Choroid plexus epithelial cell (primary cell): ENCODE measurements around the gene PHF21B.

Source experiments
- DNase-seq: peaks from one replicate; pipeline ENCODE4 v3.0.0-alpha.2; 2010; ENCODE audit warnings: low read depth
- H3K4me3 ChIP-seq: 2 replicates; pipeline ENCODE4 v1.5.1; 2011; ENCODE audit warnings: low read depth, mild to moderate bottlenecking, control low read depth, low read length, moderate library complexity
- TF ChIP-seq, protein P1 (sequence below): conservative IDR thresholded peaks from 2 replicates; pipeline ENCODE4 v1.5.1; 2011; ENCODE audit warnings: low read depth, mild to moderate bottlenecking, control low read depth, inconsistent platforms, low read length, moderate library complexity

The PHF21B gene

DNA sequence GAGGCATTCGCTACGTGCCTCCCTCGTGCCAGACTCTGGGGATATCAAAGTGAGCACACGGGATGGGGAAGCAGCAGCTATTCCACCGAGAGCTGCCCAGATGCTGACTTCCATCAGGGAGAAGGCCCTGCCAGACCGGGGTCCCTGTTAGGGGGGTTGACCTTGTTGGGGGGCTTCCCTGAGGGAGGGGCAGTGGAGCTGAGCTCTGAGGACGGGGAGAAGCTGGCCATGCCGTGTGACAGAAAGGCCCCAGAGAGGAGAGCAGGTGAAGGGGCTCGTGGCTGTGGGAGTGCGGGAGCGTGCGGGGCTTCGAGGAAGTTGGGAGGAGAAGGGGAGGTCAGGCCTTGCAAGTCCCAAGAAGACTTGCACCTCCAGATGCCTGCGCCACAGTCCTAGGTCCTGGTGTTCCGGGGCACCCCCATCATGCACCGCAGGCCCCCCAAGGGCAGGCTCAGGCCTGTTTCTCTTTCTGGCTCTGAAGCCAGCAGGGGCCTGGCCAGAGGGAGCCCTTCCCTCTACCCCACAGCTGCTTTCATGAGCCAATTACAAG is 163.0 kb downstream of the PHF21B start:
- H3K4me3 ChIP-seq = no peak overlapping the region
- TF ChIP-seq, protein P1, sequence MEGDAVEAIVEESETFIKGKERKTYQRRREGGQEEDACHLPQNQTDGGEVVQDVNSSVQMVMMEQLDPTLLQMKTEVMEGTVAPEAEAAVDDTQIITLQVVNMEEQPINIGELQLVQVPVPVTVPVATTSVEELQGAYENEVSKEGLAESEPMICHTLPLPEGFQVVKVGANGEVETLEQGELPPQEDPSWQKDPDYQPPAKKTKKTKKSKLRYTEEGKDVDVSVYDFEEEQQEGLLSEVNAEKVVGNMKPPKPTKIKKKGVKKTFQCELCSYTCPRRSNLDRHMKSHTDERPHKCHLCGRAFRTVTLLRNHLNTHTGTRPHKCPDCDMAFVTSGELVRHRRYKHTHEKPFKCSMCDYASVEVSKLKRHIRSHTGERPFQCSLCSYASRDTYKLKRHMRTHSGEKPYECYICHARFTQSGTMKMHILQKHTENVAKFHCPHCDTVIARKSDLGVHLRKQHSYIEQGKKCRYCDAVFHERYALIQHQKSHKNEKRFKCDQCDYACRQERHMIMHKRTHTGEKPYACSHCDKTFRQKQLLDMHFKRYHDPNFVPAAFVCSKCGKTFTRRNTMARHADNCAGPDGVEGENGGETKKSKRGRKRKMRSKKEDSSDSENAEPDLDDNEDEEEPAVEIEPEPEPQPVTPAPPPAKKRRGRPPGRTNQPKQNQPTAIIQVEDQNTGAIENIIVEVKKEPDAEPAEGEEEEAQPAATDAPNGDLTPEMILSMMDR = no peak
- no peak for DNase-seq

GRCh38 chr22:44845796-44846720 is 163.7 kb downstream of the PHF21B start:
- TF ChIP-seq, protein P1 = no peak
- DNase-seq = no peak
- H3K4me3 ChIP-seq = no peak overlapping the region

DNA sequence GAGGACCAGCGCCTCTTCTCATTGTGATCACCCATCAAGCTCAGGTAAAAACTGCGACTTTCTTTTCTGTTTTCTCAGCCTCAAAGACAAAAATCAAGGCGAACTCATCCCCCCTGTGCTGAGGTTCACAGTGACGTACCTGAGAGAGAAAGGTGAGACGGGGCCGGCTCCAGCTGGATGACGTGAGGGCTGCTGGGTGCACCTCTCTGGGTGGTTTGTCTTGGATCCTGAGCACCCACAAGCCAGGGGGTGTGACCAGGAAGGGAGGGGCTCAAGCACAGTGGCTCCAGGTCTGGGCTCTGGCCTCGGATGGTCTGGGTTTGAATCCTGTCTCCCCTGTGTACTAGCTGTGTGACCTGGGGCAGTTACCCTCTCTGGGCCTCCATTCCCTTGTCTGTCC is 164.6 kb downstream of the PHF21B start:
- no peak for DNase-seq
- TF ChIP-seq, protein P1 = no peak
- H3K4me3 ChIP-seq = no peak overlapping the region

DNA sequence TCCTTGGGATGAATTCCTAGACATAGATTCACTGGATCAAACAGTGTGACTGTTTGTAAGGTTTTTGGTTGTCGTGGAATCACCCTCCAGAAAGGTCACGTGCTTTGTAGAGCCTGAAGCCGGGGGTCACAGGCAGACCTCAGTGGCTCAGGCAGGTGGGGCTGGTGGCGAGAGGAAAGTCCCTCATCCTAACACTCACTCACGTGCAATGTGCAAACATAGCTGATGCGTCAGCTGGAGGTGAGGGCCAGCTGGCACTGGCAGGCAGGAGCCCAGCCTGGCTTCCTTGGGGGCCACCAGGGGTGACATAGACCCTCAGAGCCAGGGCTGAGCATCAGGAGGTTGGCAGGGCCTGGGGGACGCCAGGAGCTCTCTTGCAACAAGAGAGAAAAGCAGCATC is 167.4 kb downstream of the PHF21B start:
- H3K4me3 ChIP-seq = no peak overlapping the region
- DNase-seq = no peak
- TF ChIP-seq, protein P1 = no peak

- DNase-seq = no peak
- H3K4me3 ChIP-seq = no peak overlapping the region
- TF ChIP-seq, protein P1 = no peak
These were observed 169.0 kb downstream of the PHF21B start for GRCh38 chr22:44840611-44841322.

- no peak for DNase-seq
- TF ChIP-seq, protein P1 = no peak
These were observed 170.1 kb downstream of the PHF21B start for GRCh38 chr22:44839721-44840120.

More at GRCh38 chr22:44839721-44840120, 170.1 kb downstream of the PHF21B start:
- H3K4me3 ChIP-seq = no peak overlapping the region
